ENCODE data around the gene CTAGE1.

CTAGE1 gene

DNA sequence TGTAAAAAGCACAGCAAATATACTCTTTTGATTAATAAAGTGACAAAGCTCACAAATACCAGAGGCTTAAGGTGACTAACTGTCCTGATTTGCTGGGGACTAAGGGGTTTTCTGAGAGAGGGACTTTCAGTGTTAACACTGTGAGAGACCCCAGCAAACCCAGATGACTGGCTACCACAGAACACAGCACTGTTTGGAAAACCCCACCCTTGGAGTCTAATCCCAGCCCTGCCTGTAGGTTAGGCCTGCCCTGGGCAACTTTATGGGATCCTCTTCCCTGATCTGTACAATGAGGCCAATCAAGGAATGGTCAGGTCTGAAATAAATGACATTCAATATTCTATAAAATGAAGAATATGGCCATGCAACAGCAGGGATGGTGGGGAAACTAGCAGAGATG, 30.5 kb upstream of the CTAGE1 start:
- no peak overlapping the region for H3K4me3 ChIP-seq (ENCODE audit: low read depth, low read length)
- no peak for DNase-seq (ENCODE audit: low read depth)
- TF ChIP-seq, protein P1, sequence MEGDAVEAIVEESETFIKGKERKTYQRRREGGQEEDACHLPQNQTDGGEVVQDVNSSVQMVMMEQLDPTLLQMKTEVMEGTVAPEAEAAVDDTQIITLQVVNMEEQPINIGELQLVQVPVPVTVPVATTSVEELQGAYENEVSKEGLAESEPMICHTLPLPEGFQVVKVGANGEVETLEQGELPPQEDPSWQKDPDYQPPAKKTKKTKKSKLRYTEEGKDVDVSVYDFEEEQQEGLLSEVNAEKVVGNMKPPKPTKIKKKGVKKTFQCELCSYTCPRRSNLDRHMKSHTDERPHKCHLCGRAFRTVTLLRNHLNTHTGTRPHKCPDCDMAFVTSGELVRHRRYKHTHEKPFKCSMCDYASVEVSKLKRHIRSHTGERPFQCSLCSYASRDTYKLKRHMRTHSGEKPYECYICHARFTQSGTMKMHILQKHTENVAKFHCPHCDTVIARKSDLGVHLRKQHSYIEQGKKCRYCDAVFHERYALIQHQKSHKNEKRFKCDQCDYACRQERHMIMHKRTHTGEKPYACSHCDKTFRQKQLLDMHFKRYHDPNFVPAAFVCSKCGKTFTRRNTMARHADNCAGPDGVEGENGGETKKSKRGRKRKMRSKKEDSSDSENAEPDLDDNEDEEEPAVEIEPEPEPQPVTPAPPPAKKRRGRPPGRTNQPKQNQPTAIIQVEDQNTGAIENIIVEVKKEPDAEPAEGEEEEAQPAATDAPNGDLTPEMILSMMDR (IDR thresholded peaks at IDR 0.05; ENCODE audit: control insufficient read depth, extremely low read depth, insufficient read depth) = no peak

DNA sequence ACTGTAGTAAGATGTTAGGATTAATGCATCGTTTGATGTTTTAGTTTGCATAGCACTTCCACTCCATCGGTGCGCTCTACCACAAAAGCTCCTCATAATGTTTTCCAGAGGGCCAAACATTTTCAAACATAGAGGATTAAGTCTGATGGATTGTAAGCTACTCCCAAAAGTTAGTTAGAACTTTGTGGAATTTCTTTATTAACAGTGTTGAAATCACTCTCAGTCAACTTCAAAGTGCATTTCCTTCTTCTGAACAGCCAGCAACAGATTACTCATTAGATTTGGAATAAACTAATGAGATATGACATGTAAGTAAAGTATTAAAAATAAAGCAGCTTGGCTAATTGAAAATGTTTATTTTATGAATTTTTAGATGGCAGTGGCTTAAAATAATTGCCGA, 30.1 kb upstream of the CTAGE1 start:
- TF ChIP-seq, protein P1 (IDR thresholded peaks at IDR 0.05; ENCODE audit: control insufficient read depth, extremely low read depth, insufficient read depth) = no peak
- DNase-seq (ENCODE audit: low read depth) = no peak
- H3K4me3 ChIP-seq (ENCODE audit: low read depth, low read length) = no peak overlapping the region

DNA sequence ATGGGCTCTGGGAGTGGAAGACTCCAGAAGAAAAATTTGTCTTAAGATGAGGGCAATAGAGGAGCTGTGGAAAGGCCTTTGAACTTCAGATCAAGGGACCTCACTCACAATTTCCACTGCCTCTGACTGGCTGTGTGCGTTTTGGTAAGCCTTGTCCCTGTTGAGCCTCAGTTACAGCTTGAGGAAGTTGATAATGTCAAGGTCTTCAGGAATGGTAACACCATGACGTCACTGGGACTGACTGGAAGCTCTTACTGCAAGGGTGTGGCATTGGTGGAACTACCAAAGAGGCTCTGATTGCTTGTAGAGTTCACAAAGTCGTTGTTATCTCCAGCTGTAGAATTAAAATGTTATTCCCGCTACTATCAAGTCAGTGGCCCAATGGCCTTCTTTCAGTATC, 29.2 kb upstream of the CTAGE1 start:
- TF ChIP-seq, protein P1 (IDR thresholded peaks at IDR 0.05; ENCODE audit: control insufficient read depth, extremely low read depth, insufficient read depth) = no peak
- DNase-seq (ENCODE audit: low read depth) = no peak
- no peak overlapping the region for H3K4me3 ChIP-seq (ENCODE audit: low read depth, low read length)

DNA sequence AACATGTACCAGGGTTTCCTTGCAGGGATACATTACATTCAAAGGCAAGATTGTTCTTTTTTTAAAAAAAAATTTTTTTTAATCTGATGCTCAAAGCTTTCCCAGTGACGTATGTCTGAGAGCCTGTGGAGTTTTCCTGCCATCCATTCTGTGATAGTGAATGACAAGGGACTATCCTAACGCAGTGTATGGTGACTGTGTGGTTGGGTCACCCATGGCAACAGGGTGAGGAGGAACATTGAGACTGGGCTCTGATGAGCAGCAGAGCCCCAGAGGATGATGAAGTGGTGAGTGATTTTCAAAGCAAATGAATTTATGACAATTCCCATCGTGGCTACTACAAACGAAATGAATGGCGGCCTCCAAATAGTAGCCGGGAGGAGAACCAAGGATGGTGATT, 28.6 kb upstream of the CTAGE1 start:
- TF ChIP-seq, protein P1 (IDR thresholded peaks at IDR 0.05; ENCODE audit: control insufficient read depth, extremely low read depth, insufficient read depth) = no peak
- no peak for DNase-seq (ENCODE audit: low read depth)
- no peak overlapping the region for H3K4me3 ChIP-seq (ENCODE audit: low read depth, low read length)

DNA sequence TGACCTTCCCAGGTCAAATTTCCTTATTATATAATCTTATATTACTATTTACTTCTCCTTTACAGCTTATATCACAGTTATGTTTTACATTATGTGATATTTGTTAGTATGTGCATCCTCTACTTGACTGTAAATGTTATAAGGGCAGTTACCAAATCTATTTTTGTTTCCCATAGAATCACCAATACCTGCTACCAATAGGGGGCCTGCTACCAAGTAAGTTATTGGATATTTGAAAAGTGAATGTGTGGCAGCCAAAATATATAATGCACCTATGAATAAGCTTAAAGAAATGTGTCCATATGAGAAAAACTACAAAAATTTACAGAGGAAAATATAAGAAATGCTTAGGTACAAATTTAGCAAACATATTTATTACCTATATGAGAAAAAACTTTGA, 23.9 kb upstream of the CTAGE1 start:
- no peak for DNase-seq (ENCODE audit: low read depth)
- TF ChIP-seq, protein P1 (IDR thresholded peaks at IDR 0.05; ENCODE audit: control insufficient read depth, extremely low read depth, insufficient read depth) = no peak
- no peak overlapping the region for H3K4me3 ChIP-seq (ENCODE audit: low read depth, low read length)

DNA sequence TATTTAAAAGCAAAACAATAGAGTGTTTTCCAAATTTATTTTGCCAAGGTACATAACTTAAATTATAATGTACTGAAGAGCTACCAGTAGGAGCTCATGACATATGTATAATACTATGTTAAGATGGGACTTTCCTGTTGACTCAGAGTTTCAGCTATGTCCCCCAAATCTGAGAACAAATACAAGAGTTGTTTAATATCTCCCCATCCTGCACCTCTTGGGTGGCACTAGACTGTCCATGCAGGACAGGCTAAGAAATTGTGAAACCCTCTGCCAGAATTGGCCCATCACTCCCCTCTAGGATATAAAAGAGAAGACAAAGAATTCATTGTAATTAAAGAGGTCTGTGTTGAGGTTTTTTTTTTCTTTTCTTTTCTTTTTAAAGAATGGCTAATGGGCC, 21.7 kb upstream of the CTAGE1 start:
- H3K4me3 ChIP-seq (ENCODE audit: low read depth, low read length) = no peak overlapping the region
- DNase-seq (ENCODE audit: low read depth) = no peak
- TF ChIP-seq, protein P1 (IDR thresholded peaks at IDR 0.05; ENCODE audit: control insufficient read depth, extremely low read depth, insufficient read depth) = no peak

DNA sequence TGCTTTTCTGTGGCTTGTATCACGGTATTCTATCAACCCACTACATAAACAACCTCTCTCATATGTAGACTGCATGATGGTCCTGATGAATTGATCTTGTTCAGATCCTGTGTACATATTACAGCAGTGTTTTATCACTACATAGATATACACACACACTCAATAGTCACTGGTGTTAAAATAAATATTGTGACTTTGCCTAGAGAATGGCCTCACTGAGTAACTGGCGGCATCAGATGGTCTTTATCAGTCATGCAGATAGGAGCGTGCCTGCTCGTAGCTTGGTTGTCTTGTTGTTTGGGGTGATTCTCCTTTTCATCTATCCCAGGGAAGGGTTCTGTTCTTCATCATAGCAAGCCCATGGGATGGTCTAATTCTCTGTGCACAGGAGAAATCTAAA, 18.4 kb upstream of the CTAGE1 start:
- DNase-seq (ENCODE audit: low read depth) = no peak
- no peak overlapping the region for H3K4me3 ChIP-seq (ENCODE audit: low read depth, low read length)
- TF ChIP-seq, protein P1 (IDR thresholded peaks at IDR 0.05; ENCODE audit: control insufficient read depth, extremely low read depth, insufficient read depth) = no peak

Data from LNCaP clone FGC (cell line).